Loucy (cell line): Measurements from ENCODE around the gene CYP24A1.

Experiments
- H2AFZ ChIP-seq: fragments of 200-600 bp; sonication (generic); 2 replicates; pipeline ENCODE4 v1.6.0; 2016; ENCODE audit warnings: antibody characterized with exemption, mild to moderate bottlenecking, low read length, moderate library complexity
- H3F3A ChIP-seq: fragments of 200-600 bp; 2 replicates; pipeline ENCODE4 v1.6.0; 2016; ENCODE audit warnings: antibody characterized with exemption, low read depth, mild to moderate bottlenecking
- H3K27me3 ChIP-seq: fragments of 200-600 bp; sonication (generic); 2 replicates; pipeline ENCODE4 v1.6.1; 2014; ENCODE audit warnings: low read length, mild to moderate bottlenecking; ENCODE audit not compliant: insufficient read depth, poor library complexity, severe bottlenecking
- H3K36me3 ChIP-seq: fragments of 200-600 bp; sonication (generic); 2 replicates; pipeline ENCODE4 v1.6.1; 2016; ENCODE audit warnings: low read length; ENCODE audit not compliant: insufficient read depth
- H3K4me1 ChIP-seq: fragments of 200-600 bp; sonication (generic); 2 replicates; pipeline ENCODE4 v1.5.1; 2014; ENCODE audit warnings: low read length, mild to moderate bottlenecking; ENCODE audit not compliant: insufficient read depth, poor library complexity, severe bottlenecking
- H3K4me2 ChIP-seq: fragments of 200-600 bp; sonication (generic); 2 replicates; pipeline ENCODE4 v1.6.0; 2014; ENCODE audit warnings: antibody characterized with exemption, low read length, low read depth, mild to moderate bottlenecking; ENCODE audit not compliant: poor library complexity, severe bottlenecking
- H3K4me3 ChIP-seq: fragments of 200-600 bp; sonication (generic); 2 replicates; pipeline ENCODE4 v1.5.1; 2014; ENCODE audit warnings: low read length, mild to moderate bottlenecking, mixed read lengths; ENCODE audit not compliant: poor library complexity, severe bottlenecking
- H3K79me2 ChIP-seq: fragments of 200-600 bp; sonication (generic); 2 replicates; pipeline ENCODE4 v1.6.1; 2014; ENCODE audit warnings: low read length; ENCODE audit not compliant: insufficient read depth
- H3K9ac ChIP-seq: fragments of 200-600 bp; sonication (generic); 2 replicates; pipeline ENCODE4 v1.6.0; 2014; ENCODE audit warnings: mild to moderate bottlenecking, low read depth, low read length, moderate library complexity; ENCODE audit not compliant: poor library complexity, severe bottlenecking
- H3K9me2 ChIP-seq: fragments of 200-600 bp; sonication (generic); replicated peaks from 2 replicates; pipeline ENCODE4 v1.6.1; 2016; ENCODE audit warnings: low read depth, low read length, mixed read lengths
- H3K9me3 ChIP-seq: fragments of 200-600 bp; sonication (generic); 2 replicates; pipeline ENCODE4 v1.6.1; 2014; ENCODE audit warnings: mild to moderate bottlenecking, antibody characterized with exemption, low read length, low read depth; ENCODE audit not compliant: insufficient read depth
- H4K20me1 ChIP-seq: fragments of 200-600 bp; sonication (generic); 2 replicates; pipeline ENCODE4 v1.6.0; 2014; ENCODE audit warnings: antibody characterized with exemption, low read length, mild to moderate bottlenecking; ENCODE audit not compliant: insufficient read depth, poor library complexity, severe bottlenecking
- EZH2phosphoT487 ChIP-seq: fragments of 200-600 bp; IDR thresholded peaks from 2 replicates; pipeline ENCODE4 v1.6.1; 2018; ENCODE audit warnings: antibody characterized with exemption, mild to moderate bottlenecking, moderate library complexity, borderline replicate concordance
- TF ChIP-seq, protein P1 (sequence below): fragments of 200-600 bp; sonication (generic); conservative IDR thresholded peaks from 2 replicates; pipeline ENCODE4 v1.5.1; 2014; ENCODE audit warnings: mild to moderate bottlenecking, antibody characterized with exemption, low read length

CYP24A1 gene

DNA sequence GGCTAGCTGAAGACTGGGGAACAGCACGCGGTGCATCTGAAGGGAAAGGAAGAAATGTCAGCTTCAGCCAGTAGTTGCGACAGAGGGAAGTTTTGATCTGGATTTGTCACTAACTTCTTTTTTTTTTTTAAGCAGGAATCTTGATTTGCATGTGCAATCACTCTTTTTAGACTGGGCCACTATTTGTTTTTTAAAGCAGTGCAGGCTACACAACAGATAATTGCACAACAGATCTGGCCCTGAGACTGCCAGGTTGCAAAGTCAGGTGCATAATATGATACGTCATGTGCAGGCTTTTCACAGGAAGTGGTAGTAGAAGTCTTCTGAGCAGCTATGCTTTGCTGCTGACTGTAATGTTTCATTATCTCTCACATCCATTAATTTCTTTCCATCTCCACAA, 47.6 kb upstream of the CYP24A1 start:
- no peaks in the 10 kb centered on the region for H3K9me3 ChIP-seq
- no peaks in the 10 kb centered on the region for H3F3A ChIP-seq
- H3K4me3 ChIP-seq: no peak overlapping the region
- TF ChIP-seq, protein P1, sequence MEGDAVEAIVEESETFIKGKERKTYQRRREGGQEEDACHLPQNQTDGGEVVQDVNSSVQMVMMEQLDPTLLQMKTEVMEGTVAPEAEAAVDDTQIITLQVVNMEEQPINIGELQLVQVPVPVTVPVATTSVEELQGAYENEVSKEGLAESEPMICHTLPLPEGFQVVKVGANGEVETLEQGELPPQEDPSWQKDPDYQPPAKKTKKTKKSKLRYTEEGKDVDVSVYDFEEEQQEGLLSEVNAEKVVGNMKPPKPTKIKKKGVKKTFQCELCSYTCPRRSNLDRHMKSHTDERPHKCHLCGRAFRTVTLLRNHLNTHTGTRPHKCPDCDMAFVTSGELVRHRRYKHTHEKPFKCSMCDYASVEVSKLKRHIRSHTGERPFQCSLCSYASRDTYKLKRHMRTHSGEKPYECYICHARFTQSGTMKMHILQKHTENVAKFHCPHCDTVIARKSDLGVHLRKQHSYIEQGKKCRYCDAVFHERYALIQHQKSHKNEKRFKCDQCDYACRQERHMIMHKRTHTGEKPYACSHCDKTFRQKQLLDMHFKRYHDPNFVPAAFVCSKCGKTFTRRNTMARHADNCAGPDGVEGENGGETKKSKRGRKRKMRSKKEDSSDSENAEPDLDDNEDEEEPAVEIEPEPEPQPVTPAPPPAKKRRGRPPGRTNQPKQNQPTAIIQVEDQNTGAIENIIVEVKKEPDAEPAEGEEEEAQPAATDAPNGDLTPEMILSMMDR: no peak
- no peak for TF ChIP-seq EZH2phosphoT487
- H3K79me2 ChIP-seq: no peaks in the 10 kb centered on the region
- no peak overlapping the region for H2AFZ ChIP-seq
- no peak overlapping the region for H3K4me2 ChIP-seq
- peaks cover 8% of the 10 kb centered on the region; the same call in 1 of the 2 replicates for H3K36me3 ChIP-seq
- no peaks in the 10 kb centered on the region for H3K9me2 ChIP-seq
- H3K27me3 ChIP-seq: no peaks in the 10 kb centered on the region
- peaks cover 10% of the 10 kb centered on the region for H3K4me1 ChIP-seq
- no peak overlapping the region for H3K9ac ChIP-seq
- H4K20me1 ChIP-seq: no peaks in the 10 kb centered on the region

DNA sequence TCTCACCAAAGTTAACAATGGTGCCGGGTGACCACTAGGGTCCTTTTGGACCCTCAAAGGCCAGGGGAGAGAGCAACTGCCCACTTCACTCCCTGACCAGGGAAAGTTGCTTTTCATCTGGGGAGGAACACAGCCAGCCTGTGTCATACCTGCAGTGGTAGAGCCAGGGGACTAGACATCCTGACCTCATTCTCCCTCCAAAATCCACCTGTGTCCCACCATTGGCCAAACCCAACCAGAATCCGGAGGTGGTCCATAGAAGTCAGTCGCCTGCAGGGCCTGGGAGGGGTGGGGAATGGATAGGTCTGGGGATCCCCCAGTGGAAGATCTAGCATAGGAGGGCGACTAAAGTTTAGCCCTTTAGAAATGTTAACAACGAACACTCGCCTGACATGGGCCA, 46.9 kb upstream of the CYP24A1 start:
- no peak overlapping the region for H3K9ac ChIP-seq

DNA sequence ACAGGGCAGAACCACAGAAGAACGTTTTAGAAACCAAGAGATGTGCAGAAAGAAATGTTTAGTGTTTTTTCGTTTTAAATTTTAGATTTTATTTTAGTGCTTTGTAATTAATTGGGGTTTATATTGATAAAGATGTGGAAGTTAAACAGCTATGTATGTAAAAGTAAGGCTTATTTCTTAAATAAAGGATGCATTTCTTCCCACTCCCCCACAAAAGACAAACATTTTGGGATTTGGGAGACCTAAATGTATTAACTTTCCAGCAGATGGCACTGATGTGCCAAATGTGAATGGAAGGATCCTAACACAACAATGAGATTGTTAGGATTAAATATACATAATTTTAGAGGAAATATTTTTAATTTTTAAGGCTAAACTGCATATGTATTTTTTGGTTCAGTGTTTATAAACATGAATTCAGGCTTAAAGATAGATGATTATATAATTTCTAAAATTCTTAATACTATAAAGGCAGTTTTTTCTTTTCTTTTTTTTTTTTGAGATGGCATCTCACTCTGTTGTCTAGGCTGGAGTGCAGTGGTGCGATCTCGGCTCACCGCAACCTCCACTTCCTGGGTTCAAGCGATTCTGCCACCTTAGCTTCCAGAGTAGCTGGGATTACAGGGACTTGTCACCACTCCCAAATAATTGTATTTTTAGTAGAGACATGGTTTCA, 46.1 kb upstream of the CYP24A1 start:
- Histone ChIP-seq H3K9ac (no peak overlapping the region), H3K9me2 (no peaks in the 10 kb centered on the region), H2AFZ (no peak overlapping the region), H4K20me1 (no peaks in the 10 kb centered on the region), H3K79me2 (0 out of 2 replicates have a peak, but pooled peaks cover 1% of the 10 kb centered on the region), H3K4me1 (peaks cover 10% of the 10 kb centered on the region), H3K4me2 (no peak overlapping the region), H3K27me3 (no peaks in the 10 kb centered on the region), H3F3A (no peaks in the 10 kb centered on the region), H3K9me3 (no peaks in the 10 kb centered on the region), H3K36me3 (peaks cover 16% of the 10 kb centered on the region; the same call in 1 of the 2 replicates), H3K4me3 (no peak overlapping the region)
- TF ChIP-seq, protein P1: peak; percentile 67
- TF ChIP-seq EZH2phosphoT487: no peak

More for the DNA sequence above, 46.9 kb upstream of the CYP24A1 start:
- Histone ChIP-seq H3K36me3 (peaks cover 14% of the 10 kb centered on the region; the same call in 1 of the 2 replicates), H3K27me3 (no peaks in the 10 kb centered on the region), H3F3A (no peaks in the 10 kb centered on the region), H3K9me2 (no peaks in the 10 kb centered on the region), H3K4me2 (no peak overlapping the region), H3K79me2 (no peaks in the 10 kb centered on the region), H3K4me3 (no peak overlapping the region), H2AFZ (no peak overlapping the region), H3K4me1 (peaks cover 10% of the 10 kb centered on the region), H4K20me1 (no peaks in the 10 kb centered on the region), H3K9me3 (no peaks in the 10 kb centered on the region)
- TF ChIP-seq EZH2phosphoT487: no peak
- TF ChIP-seq, protein P1: no peak
